ENCODE measurements around the gene PLCH1.

Gene PLCH1

GRCh38 chr3:155330370-155330769, 414.5 kb downstream of the PLCH1 start:
- DNase-seq: no peak

GRCh38 chr3:155329513-155330048, 415.3 kb downstream of the PLCH1 start:
- DNase-seq: no peak

- DNase-seq: no peak
Observed at GRCh38 chr3:155327871-155328270, 417.0 kb downstream of the PLCH1 start.

GRCh38 chr3:155327430-155327829, 417.4 kb downstream of the PLCH1 start:
- DNase-seq: no peak

GRCh38 chr3:155326901-155327300, 418.0 kb downstream of the PLCH1 start:
- DNase-seq: no peak

GRCh38 chr3:155326244-155326643, 418.6 kb downstream of the PLCH1 start:
- no peak for DNase-seq

Data from NCI-H1417 (cell line).